Endothelial cell of umbilical vein (primary cell): ENCODE data around the gene EDEM1. TPM values are rescaled to one million over a fixed set of nuclear protein-coding genes. Genes with fewer than 3 reads are reported as not detected.
"Not testable (repeated sequence)": the region's sequence is repeated elsewhere in the genome, so short reads cannot be mapped to it uniquely, and the experiment has no call there.

Source experiments
- BruUV-seq: library from RNA; stranded (reverse); fragments of 400-500 nt; replicated peaks from 2 replicates; lab custom pipeline; 2021; lab: Mats Ljungman, UMichigan
- CTCF ChIA-PET: fragments of 300-600, 350-600 bp; sonication (Branson Sonifier 250); formaldehyde crosslinking; loops from one replicate; lab custom pipeline; 2021; ENCODE audit warnings: antibody characterized with exemption, inconsistent platforms; lab: Charles Lee
- POLR2A ChIA-PET: fragments of 300-600, 350-600 bp; sonication (Branson Sonifier 250); formaldehyde crosslinking; loops from one replicate; lab custom pipeline; 2021; ENCODE audit warnings: antibody characterized with exemption, inconsistent platforms; lab: Charles Lee
- DNase-seq: peaks from one replicate; pipeline ENCODE4 v3.0.0-alpha.2; 2011; ENCODE audit warnings: low read depth, low spot score
- FAIRE-seq: peaks from 2 replicates; lab custom pipeline; 2011; peaks lifted over from hg19 to GRCh38; lab: Jason Lieb, UNC
- H2AFZ ChIP-seq: 2 replicates; pipeline ENCODE4 v1.6.0; 2012; ENCODE audit warnings: low read depth, low read length, control low read depth, inconsistent platforms
- H3K27ac ChIP-seq: 2 replicates; pipeline ENCODE4 v1.5.1; 2011; ENCODE audit warnings: low read depth, mild to moderate bottlenecking, control low read depth, low read length, moderate library complexity; ENCODE audit not compliant: insufficient read depth
- H3K27me3 ChIP-seq, 2 experiments: 2 replicates each; pipeline versions ENCODE4 v1.6.0 to v1.6.1; 2011; ENCODE audit warnings: low read length in 2 of 2, mixed read lengths in 1 of 2; ENCODE audit not compliant: control insufficient read depth in 2 of 2, insufficient read depth in 2 of 2
- H3K36me3 ChIP-seq, 2 experiments: 2 replicates in 1 of 2; 3 replicates in 1 of 2; pipeline ENCODE4 v1.5.1; 2011; ENCODE audit warnings: low read length in 2 of 2, mild to moderate bottlenecking in 1 of 2, moderate library complexity in 1 of 2; ENCODE audit not compliant: control insufficient read depth in 2 of 2, insufficient read depth in 2 of 2; ENCODE audit errors: extremely low read depth in 1 of 2
- H3K4me1 ChIP-seq: 3 replicates; pipeline ENCODE4 v1.5.1; 2011; ENCODE audit warnings: mild to moderate bottlenecking, low read length; ENCODE audit not compliant: control insufficient read depth, insufficient read depth; ENCODE audit errors: extremely low read depth
- H3K4me2 ChIP-seq: 2 replicates; pipeline ENCODE4 v1.6.1; 2011; ENCODE audit warnings: low read length, control low read depth, mixed read lengths; ENCODE audit not compliant: insufficient read depth
- H3K4me3 ChIP-seq, 3 experiments: fragments of 200-600 bp in 1 of 3; sonication (generic), shearing (Covaris generic) in 1 of 3; replicated peaks in 1 of 3; 2 replicates each; pipeline ENCODE4 v1.5.1; 2011 to 2016; ENCODE audit warnings: control low read depth in 3 of 3, low read length in 3 of 3, mild to moderate bottlenecking in 2 of 3, inconsistent platforms in 1 of 3, low read depth in 1 of 3, moderate library complexity in 1 of 3; ENCODE audit not compliant: insufficient read depth in 1 of 3
- H3K79me2 ChIP-seq: 2 replicates; pipeline ENCODE4 v1.6.0; 2012; ENCODE audit warnings: low read length, inconsistent platforms; ENCODE audit not compliant: control insufficient read depth, insufficient read depth
- H3K9ac ChIP-seq: replicated peaks from 2 replicates; pipeline ENCODE3; 2011; ENCODE audit warnings: low read length, control low read depth; ENCODE audit not compliant: insufficient read depth; ENCODE audit errors: extremely low read depth
- H3K9me1 ChIP-seq: replicated peaks from 3 replicates; pipeline ENCODE4 v1.6.0; 2011; ENCODE audit warnings: mild to moderate bottlenecking, low read length; ENCODE audit not compliant: control insufficient read depth, insufficient read depth; ENCODE audit errors: extremely low read depth
- H3K9me3 ChIP-seq: replicated peaks from 2 replicates; pipeline ENCODE4 v1.5.1; 2012; ENCODE audit warnings: low read length, inconsistent platforms; ENCODE audit not compliant: control insufficient read depth, insufficient read depth
- H4K20me1 ChIP-seq: replicated peaks from 2 replicates; pipeline ENCODE3; 2011; ENCODE audit warnings: mild to moderate bottlenecking, low read length; ENCODE audit not compliant: control insufficient read depth, insufficient read depth; ENCODE audit errors: extremely low read depth
- EZH2 ChIP-seq: IDR thresholded peaks from 2 replicates; pipeline ENCODE4 v1.6.1; 2012; ENCODE audit warnings: borderline replicate concordance, low read depth, mild to moderate bottlenecking, moderate library complexity, low read length, inconsistent platforms; ENCODE audit not compliant: severe bottlenecking
- FOS ChIP-seq: IDR thresholded peaks from 2 replicates; pipeline ENCODE4 v1.6.1; 2011; ENCODE audit warnings: mild to moderate bottlenecking, low read length, moderate library complexity, borderline replicate concordance; ENCODE audit not compliant: insufficient read depth
- GATA2 ChIP-seq: IDR thresholded peaks from 2 replicates; pipeline ENCODE4 v1.7.0; 2011; ENCODE audit warnings: low read depth, mild to moderate bottlenecking, moderate library complexity, mixed read lengths, low read length; ENCODE audit not compliant: insufficient read length, insufficient read depth
- JUN ChIP-seq: IDR thresholded peaks from 2 replicates; pipeline ENCODE4 v1.6.1; 2011; ENCODE audit warnings: borderline replicate concordance, low read depth; ENCODE audit not compliant: insufficient read length, insufficient read depth
- MAX ChIP-seq: IDR thresholded peaks from 2 replicates; pipeline ENCODE4 v1.6.1; 2011; ENCODE audit not compliant: insufficient read depth, insufficient read length
- MYC ChIP-seq: IDR thresholded peaks from one replicate; pipeline ENCODE4 v1.6.1; 2011; ENCODE audit warnings: mild to moderate bottlenecking, low read depth, low read length
- POLR2A ChIP-seq: IDR thresholded peaks from 2 replicates; pipeline ENCODE4 v1.6.1; 2012; ENCODE audit warnings: low read depth, mild to moderate bottlenecking, control low read depth, low read length
- POLR2AphosphoS5 ChIP-seq: IDR thresholded peaks from 2 replicates; pipeline ENCODE4 v1.6.1; 2012; ENCODE audit warnings: low read depth, mild to moderate bottlenecking, control low read depth, low read length, moderate library complexity; ENCODE audit not compliant: insufficient read depth
- dilution Hi-C: fragments of 300-500 bp; cut with MboI; formaldehyde crosslinking; loops from one replicate; pipeline ENCODE4 v1.15.0; 2019; ENCODE audit warnings: low sequenced_read_pairs; ENCODE audit not compliant: extremely low pct_ligation_motif_present
- intact Hi-C: fragments of 100-400 bp; cut with micrococcal nuclease; formaldehyde crosslinking; loops from one replicate; pipeline ENCODE4 v1.10.0; 2022
- polyA plus RNA-seq, 4 experiments: library from polyadenylated mRNA; depleted of rRNA in 3 of 4; stranded (reverse) in 3 of 4; unstranded in 1 of 4; fragments of >200 nt; gene quantifications; 2 replicates each; pipeline versions ENCODE4 v1.2.1 to v1.2.3, GENCODE V29; 2011 to 2012; ENCODE audit warnings: missing spikeins in 1 of 4
- total RNA-seq: library from RNA; stranded (reverse); gene quantifications from 2 replicates; pipeline ENCODE4 v1.2.3, GENCODE V29; 2021
- TF ChIP-seq, protein P1 (sequence below), 2 donors: IDR thresholded peaks; 1 replicate in 1 of 2; 2 replicates in 1 of 2; pipeline ENCODE4 v1.5.1; 2011; ENCODE audit warnings: low read length in 2 of 2, mild to moderate bottlenecking in 2 of 2, moderate library complexity in 2 of 2, control low read depth in 1 of 2, inconsistent platforms in 1 of 2, low read depth in 1 of 2; ENCODE audit not compliant: insufficient read depth in 1 of 2; ENCODE audit errors: extremely low read depth in 1 of 2

Gene EDEM1
- total and polyA plus RNA-seq, 2 donors (not counting 3 experiments of a cell fraction or from before 2014, with no cell fraction given), result 19.4 to 61.1 TPM

GRCh38 chr3:5240740-5241139 lies 53.2 kb downstream of the EDEM1 start:
- ChIA-PET POLR2A (no interaction called here), CTCF (no interaction called here)
- no peak overlapping the region for H3K4me2 ChIP-seq
- H3K9me3 ChIP-seq, result no peaks in the 10 kb centered on the region
- no peaks in the 10 kb centered on the region for H4K20me1 ChIP-seq
- H3K9ac ChIP-seq, result no peak overlapping the region
- FAIRE-seq, result no peak
- TF ChIP-seq GATA2, result no peak
- TF ChIP-seq, protein P1, sequence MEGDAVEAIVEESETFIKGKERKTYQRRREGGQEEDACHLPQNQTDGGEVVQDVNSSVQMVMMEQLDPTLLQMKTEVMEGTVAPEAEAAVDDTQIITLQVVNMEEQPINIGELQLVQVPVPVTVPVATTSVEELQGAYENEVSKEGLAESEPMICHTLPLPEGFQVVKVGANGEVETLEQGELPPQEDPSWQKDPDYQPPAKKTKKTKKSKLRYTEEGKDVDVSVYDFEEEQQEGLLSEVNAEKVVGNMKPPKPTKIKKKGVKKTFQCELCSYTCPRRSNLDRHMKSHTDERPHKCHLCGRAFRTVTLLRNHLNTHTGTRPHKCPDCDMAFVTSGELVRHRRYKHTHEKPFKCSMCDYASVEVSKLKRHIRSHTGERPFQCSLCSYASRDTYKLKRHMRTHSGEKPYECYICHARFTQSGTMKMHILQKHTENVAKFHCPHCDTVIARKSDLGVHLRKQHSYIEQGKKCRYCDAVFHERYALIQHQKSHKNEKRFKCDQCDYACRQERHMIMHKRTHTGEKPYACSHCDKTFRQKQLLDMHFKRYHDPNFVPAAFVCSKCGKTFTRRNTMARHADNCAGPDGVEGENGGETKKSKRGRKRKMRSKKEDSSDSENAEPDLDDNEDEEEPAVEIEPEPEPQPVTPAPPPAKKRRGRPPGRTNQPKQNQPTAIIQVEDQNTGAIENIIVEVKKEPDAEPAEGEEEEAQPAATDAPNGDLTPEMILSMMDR (IDR thresholded peaks at IDR 0.05; ENCODE audit: extremely low read depth in 1 of 2, insufficient read depth in 1 of 2, low read depth in 1 of 2, low read length in 2 of 2), result no peak
- TF ChIP-seq MAX, result no peak
- TF ChIP-seq EZH2, result no peak
- TF ChIP-seq POLR2AphosphoS5, result no peak
- TF ChIP-seq FOS, result no peak
- TF ChIP-seq MYC, result no peak
- no peak for TF ChIP-seq POLR2A
- no peak for TF ChIP-seq JUN
- no peaks in the 10 kb centered on the region for H3K36me3 ChIP-seq
- no peak for DNase-seq
- H3K9me1 ChIP-seq, result no peaks in the 10 kb centered on the region
- H3K79me2 ChIP-seq, result no peaks in the 10 kb centered on the region
- H3K27ac ChIP-seq, result no peak overlapping the region
- no peaks in the 10 kb centered on the region for H3K27me3 ChIP-seq
- no TSS peak for BruUV-seq
- no peaks in the 10 kb centered on the region for H3K4me1 ChIP-seq
- H2AFZ ChIP-seq, result no peak overlapping the region
- intact Hi-C loops, result no loop called here
- H3K4me3 ChIP-seq, result no peak overlapping the region
- dilution Hi-C loops, result no loop called here

GRCh38 chr3:5242785-5243184 lies 55.3 kb downstream of the EDEM1 start:
- H4K20me1 ChIP-seq, H3K9me3 ChIP-seq, intact Hi-C loops, H2AFZ ChIP-seq, H3K9ac ChIP-seq, H3K9me1 ChIP-seq, H3K36me3 ChIP-seq, H3K27ac ChIP-seq, H3K79me2 ChIP-seq, POLR2A ChIA-PET, dilution Hi-C loops, DNase-seq, FAIRE-seq, BruUV-seq, CTCF ChIA-PET, H3K4me1 ChIP-seq, H3K4me2 ChIP-seq, H3K4me3 ChIP-seq, H3K27me3 ChIP-seq: not testable (repeated sequence)
